Measurements from ENCODE around the gene METRNL.

METRNL gene

DNA sequence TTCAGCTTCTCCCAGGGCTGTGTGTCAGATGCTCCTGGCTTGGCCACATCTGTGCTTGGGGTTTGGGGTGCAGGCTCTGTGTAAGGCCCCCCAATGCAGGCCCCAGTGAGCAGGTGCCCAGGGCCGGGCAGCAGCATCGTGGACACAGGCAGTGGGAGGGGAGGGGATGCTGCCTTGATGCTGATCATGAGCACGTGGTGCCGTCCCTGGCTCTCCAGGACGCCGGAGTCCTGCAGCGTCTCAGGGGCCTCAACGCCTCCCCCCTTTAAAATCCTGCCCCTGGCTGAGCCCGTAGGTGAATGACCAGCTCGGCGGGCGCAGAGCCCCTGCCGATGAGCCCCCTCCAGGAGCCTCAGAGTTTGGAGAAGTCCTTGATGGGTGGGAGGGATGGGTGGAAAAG is 9.0 kb downstream of the METRNL start:
- Histone ChIP-seq H3K79me2 (ENCODE audit: low read length) (peaks cover 10% of the 10 kb centered on the region; the same call in 1 of the 2 replicates), H3K9me2 (replicated peaks; ENCODE audit: insufficient read depth, low read length) (no peaks in the 10 kb centered on the region), H2AFZ (ENCODE audit: low read length) (no peak overlapping the region), H3K4me1 (ENCODE audit: low read length) (no peaks in the 10 kb centered on the region), H3K27ac (ENCODE audit: low read length) (no peak overlapping the region), H3F3A (ENCODE audit: insufficient read depth, low read length) (no peaks in the 10 kb centered on the region), H4K20me1 (ENCODE audit: insufficient read depth, low read length) (no peaks in the 10 kb centered on the region), H3K36me3 (replicated peaks; ENCODE audit: insufficient read depth, low read length) (no peaks in the 10 kb centered on the region), H3K9me3 (replicated peaks; ENCODE audit: insufficient read depth, low read length) (no peaks in the 10 kb centered on the region), H3K27me3 (replicated peaks; ENCODE audit: insufficient read depth, low read length) (peaks cover 50% of the 10 kb centered on the region), H3K9ac (ENCODE audit: low read length) (no peak overlapping the region), H3K4me3 (ENCODE audit: low read length) (no peak overlapping the region), H3K4me2 (ENCODE audit: low read depth, low read length) (no peak overlapping the region)
- no peak for DNase-seq
- TF ChIP-seq CTCF (IDR thresholded peaks at IDR 0.05; ENCODE audit: low read length) (no peak), EZH2 (optimal IDR thresholded peaks at IDR 0.05; ENCODE audit: low read depth, low read length) (no peak), EZH2phosphoT487 (IDR thresholded peaks at IDR 0.05; ENCODE audit: low read length) (no peak)

- Histone ChIP-seq H3K9me3 (replicated peaks; ENCODE audit: insufficient read depth, low read length) (no peaks in the 10 kb centered on the region), H3K9me2 (replicated peaks; ENCODE audit: insufficient read depth, low read length) (no peaks in the 10 kb centered on the region), H3K79me2 (ENCODE audit: low read length) (peaks cover 10% of the 10 kb centered on the region; the same call in 1 of the 2 replicates), H3K4me1 (ENCODE audit: low read length) (no peaks in the 10 kb centered on the region), H3K4me2 (ENCODE audit: low read depth, low read length) (no peak overlapping the region), H3K36me3 (replicated peaks; ENCODE audit: insufficient read depth, low read length) (no peaks in the 10 kb centered on the region), H4K20me1 (ENCODE audit: insufficient read depth, low read length) (no peaks in the 10 kb centered on the region), H3F3A (ENCODE audit: insufficient read depth, low read length) (no peaks in the 10 kb centered on the region), H3K27me3 (replicated peaks; ENCODE audit: insufficient read depth, low read length) (peaks cover 50% of the 10 kb centered on the region), H3K9ac (ENCODE audit: low read length) (no peak overlapping the region), H3K4me3 (ENCODE audit: low read length) (no peak overlapping the region), H2AFZ (ENCODE audit: low read length) (no peak overlapping the region), H3K27ac (ENCODE audit: low read length) (no peak overlapping the region)
- no peak for TF ChIP-seq EZH2 (optimal IDR thresholded peaks at IDR 0.05; ENCODE audit: low read depth, low read length)
- no peak for TF ChIP-seq CTCF (IDR thresholded peaks at IDR 0.05; ENCODE audit: low read length)
- TF ChIP-seq EZH2phosphoT487 (IDR thresholded peaks at IDR 0.05; ENCODE audit: low read length), result no peak
- DNase-seq, result no peak
These were observed 9.5 kb downstream of the METRNL start for GRCh38 chr17:83088909-83089308.

GRCh38 chr17:83089328-83090132 is 10.1 kb downstream of the METRNL start:
- no peaks in the 10 kb centered on the region for H3K9me2 ChIP-seq (replicated peaks; ENCODE audit: insufficient read depth, low read length)
- H2AFZ ChIP-seq (ENCODE audit: low read length), result no peak overlapping the region
- H3K27me3 ChIP-seq (replicated peaks; ENCODE audit: insufficient read depth, low read length), result peaks cover 51% of the 10 kb centered on the region
- no peaks in the 10 kb centered on the region for H4K20me1 ChIP-seq (ENCODE audit: insufficient read depth, low read length)
- no peaks in the 10 kb centered on the region for H3F3A ChIP-seq (ENCODE audit: insufficient read depth, low read length)
- no peaks in the 10 kb centered on the region for H3K4me1 ChIP-seq (ENCODE audit: low read length)
- no peak overlapping the region for H3K4me3 ChIP-seq (ENCODE audit: low read length)
- peaks cover 9% of the 10 kb centered on the region; the same call in 1 of the 2 replicates for H3K79me2 ChIP-seq (ENCODE audit: low read length)
- TF ChIP-seq EZH2phosphoT487 (IDR thresholded peaks at IDR 0.05; ENCODE audit: low read length) (no peak), CTCF (IDR thresholded peaks at IDR 0.05; ENCODE audit: low read length) (no peak), EZH2 (optimal IDR thresholded peaks at IDR 0.05; ENCODE audit: low read depth, low read length) (no peak)
- no peak for DNase-seq
- H3K9me3 ChIP-seq (replicated peaks; ENCODE audit: insufficient read depth, low read length), result no peaks in the 10 kb centered on the region
- H3K9ac ChIP-seq (ENCODE audit: low read length), result no peak overlapping the region
- no peak overlapping the region for H3K27ac ChIP-seq (ENCODE audit: low read length)
- no peak overlapping the region for H3K4me2 ChIP-seq (ENCODE audit: low read depth, low read length)
- H3K36me3 ChIP-seq (replicated peaks; ENCODE audit: insufficient read depth, low read length), result no peaks in the 10 kb centered on the region

All from MM.1S (cell line).